ENCODE results near the gene OTULIN.

Gene OTULIN

GRCh38 chr5:14664270-14665100 lies at the start of gene OTULIN:
Gene OTULIN, plus strand, starts transcription at chr5:14664718. Its CDS starts 108 bp downstream, at chr5:14664826.
- DNase-seq (ENCODE audit: low read depth, low spot score): peak; percentile 64

- no peak for DNase-seq (ENCODE audit: low read depth, low spot score)
These were observed 49.2 kb upstream of the OTULIN start for GRCh38 chr5:14615365-14615764.

GRCh38 chr5:14617441-14617840 lies 47.1 kb upstream of the OTULIN start:
- DNase-seq (ENCODE audit: low read depth, low spot score): no peak

GRCh38 chr5:14627270-14627669 lies 37.2 kb upstream of the OTULIN start:
- DNase-seq (ENCODE audit: low read depth, low spot score): no peak

- no peak for DNase-seq (ENCODE audit: low read depth, low spot score)
These were observed 36.2 kb upstream of the OTULIN start for GRCh38 chr5:14628346-14628745.

- no peak for DNase-seq (ENCODE audit: low read depth, low spot score)
These were observed 33.8 kb upstream of the OTULIN start for GRCh38 chr5:14630671-14631070.

GRCh38 chr5:14635656-14636055 lies 28.9 kb upstream of the OTULIN start:
- no peak for DNase-seq (ENCODE audit: low read depth, low spot score)

GRCh38 chr5:14640765-14641164 lies 23.8 kb upstream of the OTULIN start:
- no peak for DNase-seq (ENCODE audit: low read depth, low spot score)

GRCh38 chr5:14644623-14645237 lies 19.8 kb upstream of the OTULIN start:
- DNase-seq (ENCODE audit: low read depth, low spot score): no peak

- no peak for DNase-seq (ENCODE audit: low read depth, low spot score)
These were observed 14.5 kb upstream of the OTULIN start for GRCh38 chr5:14650052-14650451.

- DNase-seq (ENCODE audit: low read depth, low spot score): no peak
These were observed 9.3 kb upstream of the OTULIN start for GRCh38 chr5:14655146-14655741.

GRCh38 chr5:14656898-14657297 lies 7.6 kb upstream of the OTULIN start:
- DNase-seq (ENCODE audit: low read depth, low spot score): no peak

- no peak for DNase-seq (ENCODE audit: low read depth, low spot score)
These were observed 4.5 kb upstream of the OTULIN start for GRCh38 chr5:14659821-14660607.

- no peak for DNase-seq (ENCODE audit: low read depth, low spot score)
These were observed 3.7 kb upstream of the OTULIN start for GRCh38 chr5:14660833-14661232.

GRCh38 chr5:14662721-14663260 lies 1.7 kb upstream of the OTULIN start:
- no peak for DNase-seq (ENCODE audit: low read depth, low spot score)

GRCh38 chr5:14663734-14664269 lies 716 bp upstream of the OTULIN start:
- DNase-seq (ENCODE audit: low read depth, low spot score): no peak

GRCh38 chr5:14665101-14665822 lies 744 bp downstream of the OTULIN start:
- no peak for DNase-seq (ENCODE audit: low read depth, low spot score)

- no peak for DNase-seq (ENCODE audit: low read depth, low spot score)
These were observed 1.4 kb downstream of the OTULIN start for GRCh38 chr5:14665949-14666348.

- DNase-seq (ENCODE audit: low read depth, low spot score): no peak
These were observed 1.8 kb downstream of the OTULIN start for GRCh38 chr5:14666357-14666756.

GRCh38 chr5:14667290-14667689 lies 2.8 kb downstream of the OTULIN start:
- no peak for DNase-seq (ENCODE audit: low read depth, low spot score)

- DNase-seq (ENCODE audit: low read depth, low spot score): no peak
These were observed 3.3 kb downstream of the OTULIN start for GRCh38 chr5:14667770-14668169.
